HG03135 (cell line): ENCODE results near the gene STK32C.

Experiments used
- ATAC-seq: cut with Tn5 transposase; IDR thresholded peaks from one replicate; pipeline ENCODE4 v1.9.1; 2021; ENCODE audit warnings: mild to moderate bottlenecking, moderate library complexity; ENCODE audit not compliant: unreplicated experiment

STK32C gene

GRCh38 chr10:132250481-132251475 is 57.0 kb downstream of the STK32C start:
- no peak for ATAC-seq

DNA sequence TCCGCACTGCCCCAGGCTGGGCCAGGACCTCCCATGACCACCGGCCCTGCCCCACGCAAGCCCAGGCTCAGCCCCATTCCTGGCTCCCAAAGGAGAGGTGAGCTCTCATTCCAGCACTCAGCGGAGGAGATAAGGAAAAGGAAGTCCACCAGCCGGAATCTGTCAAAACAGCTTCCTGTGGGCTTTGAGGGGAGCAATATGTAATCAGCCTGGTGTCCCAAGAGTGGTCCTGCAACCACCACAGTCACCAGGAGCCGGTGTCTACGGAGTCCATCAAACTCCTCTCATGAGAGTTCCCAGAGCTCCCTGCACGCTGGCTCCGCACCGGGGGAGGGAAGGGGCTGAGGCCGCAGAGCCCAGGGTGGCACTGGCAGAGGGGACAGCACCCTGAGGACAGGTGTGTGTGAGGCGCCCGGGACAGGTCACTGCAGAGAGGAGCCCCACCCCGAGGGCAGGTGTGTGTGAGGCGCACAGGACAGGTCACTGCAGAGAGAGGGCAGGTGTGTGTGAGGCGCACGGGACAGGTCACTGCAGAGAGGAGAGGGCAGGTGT is 57.9 kb downstream of the STK32C start:
- no peak for ATAC-seq

DNA sequence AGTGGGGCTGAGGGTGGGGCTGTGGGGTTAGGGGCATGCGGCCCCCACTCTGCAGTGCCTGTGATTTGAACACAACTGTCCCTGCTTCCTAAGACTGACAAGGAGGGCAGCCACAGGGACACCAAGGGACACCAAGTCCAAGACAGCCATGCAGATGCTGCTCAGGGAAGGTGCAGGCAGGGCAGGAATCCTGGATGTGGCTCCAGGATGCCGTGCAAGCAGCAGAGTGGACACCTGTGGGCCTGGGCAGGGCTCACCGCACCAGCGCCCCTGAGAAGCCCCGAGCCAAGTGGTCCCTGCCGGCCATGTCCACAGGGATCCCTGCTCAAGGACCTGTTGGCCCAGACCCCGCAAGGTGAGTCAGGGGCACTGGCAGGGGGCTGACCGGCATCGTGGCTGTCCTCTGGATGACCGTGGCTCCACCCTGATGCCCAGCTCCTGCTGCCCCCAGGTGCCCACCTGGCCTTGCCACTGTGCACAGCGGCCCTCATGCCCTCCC is 58.5 kb downstream of the STK32C start:
- no peak for ATAC-seq

GRCh38 chr10:132248455-132249225 is 59.1 kb downstream of the STK32C start:
- no peak for ATAC-seq

GRCh38 chr10:132247943-132248342 is 59.8 kb downstream of the STK32C start:
- no peak for ATAC-seq

GRCh38 chr10:132246296-132246695 is 61.5 kb downstream of the STK32C start:
- ATAC-seq = no peak

DNA sequence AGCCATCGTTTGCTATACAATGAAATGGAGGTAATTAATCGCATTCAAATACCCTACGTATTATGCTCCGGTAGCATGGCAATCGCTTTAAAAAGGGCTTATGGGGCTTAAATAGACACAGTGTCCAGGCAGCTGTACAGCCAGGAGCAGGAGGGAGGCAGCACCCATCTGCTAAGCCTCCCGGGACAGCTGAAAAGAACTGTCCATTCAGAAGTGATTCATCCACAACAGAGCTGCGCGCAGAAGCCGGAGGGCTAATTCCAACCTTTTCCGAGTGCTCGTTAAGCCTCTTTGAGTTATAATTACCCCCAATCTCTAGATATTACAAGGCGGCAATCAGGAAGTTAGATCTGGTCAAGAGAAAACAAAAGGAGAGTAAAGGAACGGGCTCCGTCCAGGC is 62.7 kb downstream of the STK32C start:
- ATAC-seq = no peak

DNA sequence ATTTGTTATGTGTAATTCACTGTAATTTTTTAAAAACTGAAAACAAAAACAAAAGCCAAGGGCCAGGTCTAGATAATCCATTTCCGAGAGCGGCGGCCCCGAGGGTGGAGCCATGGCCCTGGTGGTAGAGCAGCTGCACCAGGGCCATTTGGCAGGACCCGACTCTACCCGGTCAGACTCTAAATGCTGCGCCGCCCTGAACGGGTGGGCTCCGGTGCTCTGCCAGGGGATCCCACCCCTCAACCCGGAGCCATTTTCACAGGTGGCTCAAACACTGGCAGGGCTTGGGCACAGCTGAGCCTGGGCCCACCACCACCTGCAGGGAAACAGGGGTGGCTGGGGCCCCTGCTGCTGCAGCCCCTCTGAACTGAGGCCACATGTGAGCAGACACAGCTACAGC is 64.1 kb downstream of the STK32C start:
- no peak for ATAC-seq

DNA sequence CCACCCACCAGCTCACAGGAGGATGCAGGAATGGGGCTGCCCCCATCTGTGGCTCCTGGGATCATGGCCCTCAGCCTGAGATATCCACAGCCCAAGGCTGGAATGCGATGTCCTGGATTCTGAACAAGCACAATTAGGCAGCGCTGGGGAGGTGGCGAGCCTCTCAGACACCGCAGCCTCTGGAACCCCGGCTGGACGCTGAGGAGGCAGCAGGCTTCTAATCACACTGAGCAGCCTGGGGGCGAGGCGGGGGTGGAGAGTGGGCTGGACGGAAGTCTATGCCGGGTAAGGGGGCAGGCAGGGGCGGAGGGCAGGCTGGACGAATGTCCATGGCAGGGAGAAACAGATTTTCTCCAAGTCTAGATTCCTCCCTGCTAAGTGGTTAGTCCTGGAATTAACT is 64.6 kb downstream of the STK32C start:
- ATAC-seq = no peak

- no peak for ATAC-seq
Observed at GRCh38 chr10:132242103-132242840, 65.5 kb downstream of the STK32C start.

GRCh38 chr10:132241496-132241895 is 66.3 kb downstream of the STK32C start:
- ATAC-seq = no peak

- ATAC-seq = no peak
Observed at GRCh38 chr10:132241086-132241485, 66.7 kb downstream of the STK32C start.

DNA sequence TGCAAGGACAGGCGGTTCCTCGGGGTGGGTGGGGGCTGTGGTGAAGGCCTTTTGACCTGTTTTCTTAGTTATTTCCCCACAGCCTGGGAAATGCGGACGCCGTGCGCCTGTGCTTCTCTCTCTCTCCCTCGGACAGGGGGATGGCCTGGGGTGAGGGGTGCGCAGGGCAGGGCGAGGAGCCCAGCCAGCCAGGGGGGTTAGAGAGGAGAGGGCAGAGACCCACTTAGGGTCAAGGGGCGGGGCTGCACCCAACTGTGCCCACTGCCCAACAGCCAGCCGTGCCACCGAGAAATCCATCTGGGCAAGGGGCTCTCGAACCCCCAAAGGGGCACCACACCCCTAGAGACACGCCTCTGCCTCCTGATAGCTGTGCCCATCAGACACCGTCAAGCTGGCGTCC is 67.2 kb downstream of the STK32C start:
- ATAC-seq = no peak

DNA sequence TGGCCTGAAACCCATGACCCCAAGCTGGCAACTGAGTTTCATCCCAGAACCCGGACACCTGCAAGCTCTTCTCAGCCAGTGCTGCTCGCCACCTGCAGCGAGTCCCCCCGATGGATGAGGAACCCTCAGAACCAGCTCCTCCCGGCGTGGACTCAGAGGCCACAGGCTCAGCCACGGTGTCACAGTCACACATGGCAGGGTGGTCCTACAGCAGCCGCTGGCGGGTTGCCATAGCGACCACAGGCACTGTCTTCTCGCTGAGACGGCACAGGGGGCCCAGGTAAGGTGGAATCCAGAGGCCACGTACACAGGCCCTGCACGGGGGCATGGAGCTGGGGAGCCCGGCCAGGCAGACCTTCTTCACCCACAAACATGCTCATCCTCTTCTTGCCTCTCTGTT is 67.6 kb downstream of the STK32C start:
- ATAC-seq = no peak

DNA sequence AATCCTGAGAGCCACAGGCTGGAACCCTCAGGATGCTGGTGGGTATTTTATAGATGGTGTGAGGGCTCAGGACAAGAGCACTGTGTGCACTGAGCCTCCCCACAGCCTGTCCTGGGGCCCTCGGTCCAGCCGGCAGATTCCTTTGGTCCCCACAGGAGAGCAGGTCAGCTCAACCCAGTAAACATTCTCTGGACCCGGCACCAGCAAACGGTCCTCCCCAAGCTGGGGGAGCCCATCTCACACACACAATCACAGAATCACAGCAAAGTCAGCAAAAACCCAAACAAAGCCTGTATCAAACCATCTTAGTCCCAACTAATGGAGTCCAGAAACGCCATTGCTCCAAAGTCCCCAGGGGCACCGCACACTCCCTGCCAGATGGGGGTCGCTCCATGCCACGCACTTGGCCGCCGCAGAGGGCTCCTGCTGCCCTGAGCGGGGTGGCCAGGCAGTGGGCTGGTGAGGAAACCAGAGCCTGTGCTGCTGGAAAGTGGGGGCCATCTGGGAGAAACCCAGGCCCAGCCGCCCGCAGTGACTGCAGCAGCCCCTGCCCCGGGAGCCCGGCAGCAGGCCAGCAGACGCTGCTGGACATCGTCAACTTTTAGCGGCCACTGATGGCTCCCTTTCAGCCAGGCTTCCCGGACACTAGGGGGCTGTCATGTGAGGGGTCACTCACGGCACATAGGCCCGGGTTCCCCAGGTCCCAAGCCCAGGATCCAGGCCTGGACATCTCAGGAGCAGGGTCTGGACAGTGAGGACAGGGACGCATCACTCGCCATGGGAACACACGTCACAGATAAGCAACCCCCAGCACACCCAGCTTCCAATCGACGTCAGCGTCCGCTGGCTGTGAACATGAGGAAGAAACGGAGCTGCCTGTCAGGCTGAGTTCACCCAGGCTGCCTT is 68.4 kb downstream of the STK32C start:
- ATAC-seq = no peak

DNA sequence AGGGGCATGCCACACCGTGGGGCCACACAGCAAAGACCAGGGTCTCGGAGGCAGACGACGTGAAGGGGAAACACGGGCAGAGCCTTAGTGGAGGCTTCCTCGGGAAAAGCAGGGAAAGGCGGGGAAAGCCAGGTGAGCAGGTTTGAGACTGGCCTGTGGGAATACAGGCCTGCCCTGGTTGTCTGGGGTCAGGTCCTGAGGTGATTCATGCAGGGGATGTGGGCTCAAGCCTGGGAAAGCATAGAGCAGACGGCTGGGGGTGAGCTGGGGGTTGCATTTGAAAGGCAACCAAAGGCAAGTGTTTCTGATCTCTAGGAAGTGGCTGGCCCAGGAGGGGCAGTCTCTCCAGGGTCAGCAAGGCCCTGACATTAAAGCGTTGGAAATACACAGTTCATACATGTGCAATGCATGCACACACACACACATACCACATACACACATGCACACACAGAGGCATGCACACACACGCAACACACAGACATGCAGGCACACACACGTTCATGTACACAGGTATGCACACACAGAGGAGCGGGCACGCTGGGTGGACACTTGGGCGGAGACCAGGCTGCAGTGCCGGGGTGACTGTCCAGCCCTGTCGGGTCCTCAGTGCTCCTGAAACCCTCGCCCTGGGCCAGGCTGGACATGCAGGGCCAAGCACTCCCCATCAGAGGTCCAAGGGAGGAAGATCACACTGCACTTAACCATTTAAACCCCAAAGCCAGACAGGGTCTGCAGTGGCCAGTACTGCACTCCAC is 69.2 kb downstream of the STK32C start:
- no peak for ATAC-seq

GRCh38 chr10:132237871-132238270 is 69.9 kb downstream of the STK32C start:
- ATAC-seq = no peak

- no peak for ATAC-seq
Observed at GRCh38 chr10:132237396-132237795, 70.4 kb downstream of the STK32C start.

- ATAC-seq = no peak
Observed at GRCh38 chr10:132236881-132237280, 70.9 kb downstream of the STK32C start.
